ENCODE measurements around the gene KLF7.
A peak's percentile ranks its signal among the peaks of the same experiment; 100 is the strongest.

Gene KLF7

DNA sequence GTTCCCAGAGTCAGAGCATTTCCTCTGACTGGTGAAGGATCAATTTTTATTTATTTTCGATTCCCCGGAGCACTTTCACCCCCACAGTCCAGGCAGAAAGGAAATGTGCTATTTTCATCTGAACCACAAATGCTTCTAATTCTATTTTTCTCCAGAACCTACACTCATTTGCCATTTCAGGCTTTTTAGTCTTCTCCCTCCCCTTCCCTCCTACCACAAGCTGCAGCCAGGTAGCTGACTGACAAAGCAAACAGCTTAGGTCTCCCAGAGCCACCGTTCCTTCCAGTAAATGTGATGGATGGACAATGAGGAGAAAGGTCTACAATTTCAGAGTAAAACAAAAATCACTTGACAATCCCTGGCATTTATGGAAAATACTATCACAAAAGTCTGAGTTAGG lies 76.9 kb downstream of the KLF7 start:
- no peak for DNase-seq

DNA sequence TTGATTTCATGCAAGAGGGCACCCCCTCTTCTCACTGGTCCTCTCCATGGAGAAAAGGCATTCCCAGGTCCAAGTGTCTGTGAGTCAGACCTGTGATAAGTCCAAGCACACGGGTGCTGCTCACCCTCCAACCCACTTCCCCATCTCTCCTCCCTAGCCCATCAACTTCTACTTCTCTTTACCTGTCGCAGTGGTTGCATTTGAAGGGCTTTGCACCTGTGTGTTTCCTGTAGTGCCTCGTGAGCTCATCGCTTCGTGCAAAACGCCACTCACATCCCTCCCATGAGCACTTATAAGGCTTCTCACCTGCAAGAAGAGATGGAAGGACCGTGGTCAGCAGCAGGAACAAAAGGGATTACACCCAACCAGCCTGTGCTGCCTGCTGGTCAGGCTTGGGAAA lies 77.5 kb downstream of the KLF7 start:
- DNase-seq: no peak

DNA sequence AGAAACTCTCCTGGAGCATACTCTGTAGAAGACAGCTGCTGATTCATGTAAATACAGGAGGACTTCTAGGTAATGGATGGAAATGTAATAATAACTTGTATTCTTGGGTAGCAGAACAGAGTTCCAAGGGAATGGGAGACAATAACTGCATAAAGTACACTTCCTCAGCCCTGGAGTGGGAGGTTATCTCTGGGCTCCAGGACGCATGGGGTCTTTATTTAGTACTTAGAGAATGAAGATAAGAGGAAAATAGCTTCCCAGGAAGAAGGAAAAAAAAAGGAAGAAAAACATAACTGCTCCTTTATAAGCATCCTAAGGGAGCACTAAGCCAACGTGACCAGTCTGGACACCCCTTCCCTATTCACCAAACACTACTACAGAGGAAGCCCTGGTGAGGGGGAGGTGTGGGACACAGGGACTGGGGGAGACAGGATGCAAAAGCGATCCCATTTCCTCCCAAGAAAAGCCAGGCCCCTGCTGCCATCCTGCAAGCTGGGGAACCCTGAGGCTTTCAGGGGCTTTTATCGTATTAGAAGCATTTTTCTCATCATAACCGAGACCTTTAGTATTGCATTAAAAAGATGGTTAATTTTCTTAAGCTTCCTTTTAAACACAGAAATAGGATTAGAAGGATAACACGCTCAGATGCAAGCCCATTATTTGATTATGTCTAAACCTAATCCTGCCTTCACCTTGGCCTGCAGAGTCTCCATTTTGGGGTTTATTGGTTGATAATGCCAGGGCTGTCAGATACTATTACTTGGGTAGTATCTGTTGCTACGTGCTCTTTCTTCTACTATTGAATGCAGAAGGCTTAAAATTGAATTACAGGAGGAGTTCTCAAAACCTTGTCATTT lies 78.5 kb downstream of the KLF7 start:
- no peak for DNase-seq

DNA sequence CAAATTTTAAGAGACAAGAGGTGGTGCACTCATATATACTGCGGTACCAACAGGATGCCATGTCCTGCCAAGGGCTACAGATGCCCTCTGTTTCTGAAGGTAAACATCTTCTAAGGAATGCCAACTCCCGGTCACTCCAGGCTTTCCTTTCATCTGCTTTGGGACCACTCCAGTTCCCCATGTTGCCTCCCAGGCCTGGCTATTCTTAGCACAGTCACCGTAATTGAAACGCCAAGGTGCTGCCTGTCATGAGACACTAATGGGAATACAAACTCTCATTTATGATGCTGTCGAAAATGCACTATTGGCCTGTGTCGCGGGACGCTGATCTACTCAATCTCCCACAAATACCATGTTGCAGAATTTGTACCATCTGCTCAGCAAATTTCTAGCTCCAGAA lies 79.6 kb downstream of the KLF7 start:
- DNase-seq: no peak

DNA sequence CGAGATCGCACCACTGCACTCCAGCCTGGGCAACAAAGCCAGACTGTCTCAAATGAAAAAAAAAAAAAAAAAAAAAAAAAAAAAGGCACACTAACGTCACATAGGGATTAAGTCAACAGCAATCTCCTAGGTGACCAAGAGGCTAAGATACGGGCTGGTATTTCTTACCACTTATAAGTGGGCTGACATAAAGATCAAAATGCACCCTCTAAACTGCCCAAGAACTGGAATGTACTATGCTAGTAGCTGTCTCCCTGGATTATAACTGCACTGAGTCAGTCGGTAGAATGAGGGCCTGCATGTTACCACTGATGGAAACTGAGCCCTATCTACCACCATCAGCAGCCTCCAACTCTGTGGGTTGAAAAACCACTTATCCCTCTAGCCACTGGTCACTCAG lies 80.6 kb downstream of the KLF7 start:
- DNase-seq: no peak

DNA sequence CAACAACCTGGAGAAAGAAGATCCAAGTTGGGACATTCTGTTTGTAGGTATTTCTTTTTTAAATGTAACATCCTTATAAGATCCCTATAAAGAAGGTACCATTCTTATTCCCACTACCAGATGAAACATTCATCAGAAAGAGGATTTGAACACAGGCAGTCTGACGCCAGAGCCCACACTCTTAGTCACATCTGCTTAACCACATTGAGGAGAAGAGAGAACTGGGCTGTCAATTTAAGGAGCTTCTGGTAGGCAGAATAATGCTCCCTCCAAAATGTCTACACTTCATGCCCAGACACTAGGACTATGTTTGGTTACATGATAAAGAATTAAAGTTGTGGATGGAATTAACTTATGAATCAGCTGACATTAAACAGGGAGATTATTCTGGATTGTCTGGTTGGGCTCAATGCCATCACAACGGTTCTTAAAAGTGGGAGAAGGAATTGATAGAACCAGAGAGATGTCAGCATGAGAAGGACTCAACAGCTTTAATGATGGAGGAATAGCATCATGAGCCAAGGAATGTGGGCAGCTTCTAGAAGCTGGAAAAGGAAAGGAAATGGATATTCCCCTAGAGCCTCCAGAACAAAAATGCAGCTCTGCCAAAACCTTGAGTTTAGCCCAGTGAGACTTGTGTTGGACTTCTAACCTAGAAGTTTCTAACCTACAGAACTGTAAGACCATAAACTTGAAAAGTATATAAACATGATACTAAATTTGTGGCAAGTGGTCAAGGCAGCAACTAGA lies 82.2 kb downstream of the KLF7 start:
- DNase-seq: no peak

DNA sequence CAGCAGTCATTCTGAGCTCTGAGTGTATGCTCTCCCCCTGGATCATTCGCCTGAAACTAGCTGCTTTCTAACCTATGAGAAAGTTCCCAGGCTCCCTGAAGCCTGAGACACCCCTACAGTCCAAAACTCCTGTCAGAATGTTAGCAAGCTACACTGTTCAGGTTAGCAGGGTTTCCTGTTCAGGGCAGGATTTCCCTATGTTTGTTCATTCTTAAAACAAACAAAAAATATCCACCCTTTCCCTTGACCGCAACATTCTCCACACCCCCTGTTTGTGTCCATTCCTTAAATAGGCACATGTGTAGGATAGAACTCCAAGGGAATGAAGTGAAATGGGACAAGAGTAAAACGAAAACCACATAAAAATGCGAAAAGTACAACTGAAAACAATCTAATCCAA lies 83.1 kb downstream of the KLF7 start:
- DNase-seq: no peak

DNA sequence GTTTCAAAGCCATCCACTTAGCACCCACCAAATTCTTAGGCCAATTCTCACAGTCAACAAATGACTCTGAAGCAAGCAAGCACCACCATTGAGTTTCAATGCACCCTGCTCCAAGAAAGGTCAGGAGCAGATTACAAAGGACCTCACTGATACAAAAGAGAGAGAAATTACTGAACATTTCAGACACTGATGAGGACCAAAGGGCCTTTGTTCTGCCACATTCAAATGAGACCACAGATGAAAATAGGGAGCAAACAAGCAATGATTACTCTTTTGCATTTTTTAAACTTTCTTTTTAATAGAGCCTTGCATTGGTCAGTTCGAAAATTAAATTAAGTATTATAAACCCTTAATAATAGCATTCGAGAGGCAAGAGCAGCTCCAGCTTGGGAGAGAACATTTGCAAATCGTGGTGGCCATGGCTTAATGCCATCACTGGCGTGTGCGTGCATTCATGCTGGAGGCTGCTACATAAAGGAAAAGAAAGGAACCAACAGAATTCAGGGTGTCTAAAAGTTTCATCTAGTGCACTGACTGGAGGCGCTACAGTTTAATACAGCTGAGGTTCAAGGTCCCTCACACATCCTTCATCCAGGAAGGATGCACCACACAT lies 87.5 kb downstream of the KLF7 start:
- no peak for DNase-seq

DNA sequence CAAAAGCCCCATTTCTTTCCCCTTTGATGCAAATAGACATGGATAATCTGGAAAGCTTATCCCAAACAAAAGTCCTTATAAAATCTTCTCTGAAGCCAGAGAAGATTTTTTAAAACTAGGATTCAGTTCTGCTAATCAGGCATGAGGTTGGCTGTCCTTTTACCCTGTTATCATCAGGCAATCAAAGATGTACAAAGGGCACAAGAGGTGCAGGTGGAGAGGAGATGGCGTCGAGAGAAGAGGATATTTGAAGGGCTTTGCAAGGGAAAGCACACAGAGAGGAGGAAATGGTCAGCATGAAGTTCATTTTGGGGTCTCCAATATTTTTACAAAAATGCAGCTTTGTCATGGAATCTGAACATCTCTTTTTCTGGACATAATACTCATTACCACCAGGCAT lies 88.5 kb downstream of the KLF7 start:
- DNase-seq: no peak

DNA sequence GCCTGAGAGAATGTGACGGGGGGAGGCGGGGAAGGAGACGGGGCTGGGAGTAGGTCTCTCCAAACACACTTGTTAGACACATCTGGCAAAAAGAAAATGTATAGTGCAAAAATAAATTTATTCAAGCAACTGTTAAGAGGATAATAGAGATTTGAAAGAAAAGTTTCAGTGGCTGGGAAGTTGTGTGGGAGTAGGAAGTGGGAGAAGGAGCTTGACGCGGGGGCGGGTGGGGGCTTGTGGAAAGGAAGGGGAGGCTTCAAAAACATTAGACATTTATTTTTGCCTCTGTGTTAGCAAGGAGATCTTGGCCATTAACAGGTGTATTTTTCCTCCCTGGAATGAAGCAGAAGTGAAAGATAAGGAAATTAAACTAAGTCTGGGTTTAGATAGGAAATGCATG lies 90.3 kb downstream of the KLF7 start:
- no peak for DNase-seq

DNA sequence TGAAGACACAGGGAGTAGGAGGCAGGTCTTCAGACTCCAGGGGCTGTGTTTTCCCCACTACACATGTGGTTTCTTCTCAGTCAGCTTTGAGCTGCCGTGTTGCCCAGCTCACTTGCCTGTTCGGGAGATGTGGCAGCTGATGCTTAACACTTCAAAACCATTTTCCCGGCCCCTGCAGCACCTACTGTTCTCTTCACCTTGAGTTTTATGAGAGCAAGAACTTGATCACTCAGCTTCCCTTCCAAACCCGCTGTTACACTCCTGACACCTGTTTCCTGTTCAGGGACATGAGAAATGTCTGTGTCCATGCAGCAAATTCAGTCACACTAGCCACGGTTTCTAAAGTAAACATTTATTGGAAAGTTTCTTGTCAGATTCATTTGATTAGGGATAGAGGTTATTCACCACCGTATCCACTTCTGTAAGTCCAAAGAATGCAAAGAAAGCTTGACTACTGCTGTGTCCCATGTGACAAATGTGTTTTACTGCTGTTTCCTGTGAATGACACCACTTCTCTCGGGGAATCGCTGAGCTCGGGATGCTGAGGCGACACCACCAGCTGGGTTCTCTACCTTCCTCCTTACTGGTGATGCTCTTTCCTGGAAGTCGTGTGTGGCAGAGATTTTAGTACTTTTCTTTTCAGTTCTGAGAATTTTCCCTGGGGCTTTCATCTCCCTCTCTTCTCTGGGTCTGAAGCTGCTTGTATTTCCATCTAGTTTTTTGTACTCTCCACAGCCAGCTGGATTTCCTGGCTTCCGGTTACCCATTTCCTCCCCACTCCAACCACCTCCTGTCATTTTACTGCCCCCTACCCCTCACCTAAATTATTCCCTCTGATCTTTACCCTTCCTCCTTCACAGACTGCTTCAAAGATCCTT lies 91.7 kb downstream of the KLF7 start:
- peak; percentile 61 for DNase-seq

DNA sequence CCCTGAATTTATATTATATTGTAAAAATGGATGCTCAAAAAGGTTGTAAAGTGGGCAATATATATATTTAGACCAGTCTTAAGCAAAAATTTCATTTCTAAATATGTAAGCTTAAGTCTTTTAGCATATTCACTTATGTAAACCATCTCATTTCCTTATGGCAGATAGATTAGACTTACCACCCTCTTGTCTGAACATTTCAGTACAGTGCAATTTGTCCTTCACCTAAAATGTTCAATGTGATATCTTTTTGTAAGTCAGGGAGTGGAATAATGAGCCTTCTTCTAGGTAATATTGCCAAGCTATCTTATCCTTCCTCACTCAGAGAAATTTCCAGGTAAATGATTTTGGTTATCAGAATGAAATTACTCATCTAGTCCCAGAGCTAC lies 92.3 kb downstream of the KLF7 start:
- DNase-seq: no peak

DNA sequence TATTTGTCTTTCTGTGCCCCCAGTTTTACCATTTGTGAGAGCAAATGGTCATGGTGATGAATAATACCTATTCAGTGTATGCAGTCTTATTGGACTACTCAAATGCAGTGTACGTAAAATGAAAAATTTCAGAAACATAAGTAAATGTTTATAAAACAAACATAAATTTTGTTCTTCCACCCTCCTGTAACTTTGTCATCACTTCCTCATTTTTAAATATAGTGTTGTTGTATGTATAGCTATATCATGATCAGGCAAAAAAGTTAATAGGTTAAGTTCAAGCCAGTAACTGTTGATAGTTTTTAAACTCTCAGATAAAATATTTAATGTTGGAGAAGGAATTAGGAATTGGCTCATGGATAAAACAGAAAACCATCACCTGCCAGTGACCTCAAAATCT lies 93.2 kb downstream of the KLF7 start:
- no peak for DNase-seq

DNA sequence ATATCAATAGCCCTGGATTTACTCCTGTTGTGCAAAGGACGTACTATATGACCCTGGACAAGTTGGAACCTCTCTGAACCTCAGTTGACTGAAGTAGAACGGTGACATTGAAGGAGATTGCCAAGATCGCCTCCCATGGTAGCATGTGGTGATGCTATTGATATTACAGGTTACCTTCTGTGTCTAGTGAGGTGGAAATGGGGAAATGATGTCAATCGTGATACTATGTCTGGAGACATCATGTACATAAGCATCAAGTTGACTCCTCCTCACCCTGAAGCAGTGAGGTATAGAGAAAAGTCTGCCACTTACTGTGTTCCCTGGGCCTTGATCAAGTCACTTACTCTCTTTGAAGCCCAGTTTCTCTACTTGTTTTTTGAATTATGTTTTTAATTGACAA lies 93.9 kb downstream of the KLF7 start:
- DNase-seq: no peak

DNA sequence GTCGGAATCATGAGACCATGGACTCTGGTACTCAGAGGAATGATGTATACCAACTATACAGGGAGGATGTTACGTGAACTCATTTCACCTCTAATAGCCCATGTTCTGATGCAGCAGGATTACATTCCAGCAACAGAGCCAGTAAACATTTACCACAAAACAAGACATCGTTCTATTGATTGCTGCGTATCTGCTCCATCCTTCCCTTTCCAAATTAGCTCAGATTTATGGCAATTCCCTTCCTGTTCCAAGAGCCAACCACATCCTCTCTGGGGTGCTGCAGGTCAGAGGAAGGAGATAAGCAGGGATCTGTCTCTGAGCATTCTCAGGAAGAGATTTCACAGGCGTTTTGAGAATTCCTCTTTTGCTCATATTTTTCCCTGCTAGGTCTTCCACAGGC lies 98.3 kb downstream of the KLF7 start:
- DNase-seq: no peak

DNA sequence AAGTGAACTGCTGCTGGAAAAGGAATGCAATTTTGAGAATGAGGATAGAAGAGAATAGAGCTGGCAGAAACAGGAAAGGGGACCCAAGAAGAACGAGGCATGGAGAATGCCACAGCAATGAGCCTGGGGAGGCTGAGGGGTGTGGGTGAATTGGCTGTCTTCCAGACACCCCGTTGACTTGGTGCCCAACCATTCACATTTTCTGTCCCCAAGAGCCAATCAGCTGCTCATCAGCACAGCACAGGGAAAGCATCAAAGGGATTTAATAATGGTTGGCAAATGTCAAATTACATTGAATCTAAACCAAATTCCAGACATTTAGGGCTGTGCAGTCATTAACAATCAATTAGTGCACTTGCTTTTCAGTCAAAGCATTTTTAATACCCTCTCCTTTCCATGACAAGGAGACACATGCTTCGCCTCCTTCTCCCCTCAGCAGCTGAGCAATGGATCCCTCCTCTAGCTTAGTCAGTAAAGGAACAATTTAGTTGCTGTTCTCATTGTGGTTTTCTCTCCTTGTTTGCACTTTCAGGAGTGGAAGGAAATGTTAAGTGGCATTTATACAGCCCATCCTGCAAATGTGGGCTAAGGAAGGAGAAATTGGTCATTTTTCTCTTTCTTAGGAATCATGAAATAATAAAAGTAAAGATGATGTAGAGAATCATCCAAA lies 98.8 kb downstream of the KLF7 start:
- no peak for DNase-seq

DNA sequence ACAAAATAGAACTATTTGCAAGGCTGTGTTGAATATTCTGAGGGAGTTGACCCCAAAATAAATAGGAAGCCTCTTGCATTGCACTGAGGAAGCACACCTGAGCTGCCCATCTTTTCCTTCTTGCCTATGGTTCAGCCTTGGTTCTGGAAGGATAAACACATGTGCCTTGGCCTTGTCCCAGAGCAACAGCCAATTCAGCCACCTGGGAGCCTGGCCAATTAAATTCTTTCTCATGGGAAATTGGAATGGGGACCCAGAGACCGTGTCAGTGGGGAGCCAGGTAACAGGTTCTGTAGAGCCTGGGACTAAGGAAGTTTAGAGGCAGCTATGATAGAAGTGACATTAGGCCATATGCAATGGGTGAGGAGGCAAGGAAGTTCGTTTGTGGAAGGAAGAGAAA lies 99.6 kb downstream of the KLF7 start:
- no peak for DNase-seq

DNA sequence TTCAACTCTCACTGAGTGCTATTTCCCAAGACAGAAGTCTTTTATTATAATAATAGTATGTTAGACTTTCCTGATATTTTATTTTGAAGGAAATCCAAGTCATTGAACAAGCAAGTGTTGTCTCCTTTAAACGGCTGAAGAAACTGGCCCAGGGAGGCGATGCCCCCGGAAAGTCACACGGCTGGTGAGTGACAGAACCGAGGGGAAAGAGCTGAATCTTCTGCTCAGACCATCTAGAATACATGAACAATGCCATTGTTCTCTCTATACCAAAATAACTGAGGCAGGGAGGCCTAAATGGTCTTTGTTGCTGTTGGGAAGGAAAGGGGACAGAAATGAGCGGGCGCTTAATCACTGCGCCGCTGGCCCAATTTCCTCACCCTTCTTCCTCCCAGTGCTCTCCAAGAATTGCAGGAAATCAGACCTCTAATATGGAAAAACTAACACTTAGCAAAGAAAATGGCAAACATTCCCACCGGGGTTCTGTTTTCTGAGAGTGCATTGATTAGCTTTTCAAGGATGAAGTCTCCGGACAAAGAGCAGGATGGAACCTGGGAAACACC lies 101.5 kb downstream of the KLF7 start:
- no peak for DNase-seq

DNA sequence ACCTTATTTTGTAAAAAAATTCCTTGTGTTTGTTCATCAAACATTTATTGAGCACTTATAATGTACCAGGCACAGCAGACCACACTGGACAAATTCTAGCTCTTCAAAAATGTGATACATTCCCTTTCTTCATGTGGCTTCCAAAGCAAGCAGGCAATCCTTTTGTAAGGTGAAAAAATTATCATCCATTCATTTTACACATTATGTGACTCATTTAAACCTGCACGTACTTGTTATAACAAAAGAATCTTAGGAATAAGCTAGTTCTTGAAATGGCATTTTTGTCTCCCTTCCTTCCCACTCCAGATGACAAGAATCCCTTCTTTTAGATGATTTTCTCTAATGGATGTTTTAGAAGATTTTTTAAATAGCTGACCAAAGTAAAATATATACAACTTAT lies 104.6 kb downstream of the KLF7 start:
- DNase-seq: no peak

DNA sequence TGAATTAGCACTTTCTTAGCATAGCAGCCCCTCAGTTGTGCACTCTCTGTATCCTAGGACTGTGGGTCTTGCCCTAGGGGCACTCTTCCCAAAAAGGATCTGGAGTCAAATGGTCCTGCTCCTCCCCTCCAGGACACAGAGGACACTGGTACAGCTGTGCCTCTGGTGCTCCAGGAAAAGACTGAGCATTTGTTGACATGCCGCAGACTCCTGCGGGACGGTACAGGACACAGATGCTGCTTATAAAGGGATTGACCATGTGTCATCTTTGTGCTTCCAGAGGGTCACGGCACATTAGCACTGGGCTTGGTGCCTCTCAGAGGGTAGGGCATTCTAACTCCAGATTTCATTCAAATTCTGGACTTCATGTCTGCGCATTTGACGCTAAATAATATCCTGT lies 110.5 kb downstream of the KLF7 start:
- DNase-seq: no peak

DNA sequence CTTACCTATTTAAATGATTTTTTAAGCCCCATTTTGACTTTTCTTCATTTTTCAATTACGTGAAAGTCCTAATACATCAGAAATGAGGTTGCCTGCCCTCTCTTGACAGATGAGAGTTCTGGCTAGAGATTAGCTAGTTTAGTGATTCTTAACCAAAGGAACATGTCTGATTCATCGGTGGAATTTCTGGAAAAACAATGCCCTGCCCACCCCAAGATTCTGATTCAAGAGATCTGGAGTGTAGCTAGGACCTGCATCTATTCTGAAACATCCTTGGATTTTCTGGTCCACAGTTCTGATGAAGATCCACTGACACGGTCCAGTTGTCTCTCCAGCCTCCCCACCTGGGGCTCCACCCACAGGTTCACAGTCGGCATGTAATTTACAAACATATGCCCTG lies 111.2 kb downstream of the KLF7 start:
- no peak for DNase-seq

DNA sequence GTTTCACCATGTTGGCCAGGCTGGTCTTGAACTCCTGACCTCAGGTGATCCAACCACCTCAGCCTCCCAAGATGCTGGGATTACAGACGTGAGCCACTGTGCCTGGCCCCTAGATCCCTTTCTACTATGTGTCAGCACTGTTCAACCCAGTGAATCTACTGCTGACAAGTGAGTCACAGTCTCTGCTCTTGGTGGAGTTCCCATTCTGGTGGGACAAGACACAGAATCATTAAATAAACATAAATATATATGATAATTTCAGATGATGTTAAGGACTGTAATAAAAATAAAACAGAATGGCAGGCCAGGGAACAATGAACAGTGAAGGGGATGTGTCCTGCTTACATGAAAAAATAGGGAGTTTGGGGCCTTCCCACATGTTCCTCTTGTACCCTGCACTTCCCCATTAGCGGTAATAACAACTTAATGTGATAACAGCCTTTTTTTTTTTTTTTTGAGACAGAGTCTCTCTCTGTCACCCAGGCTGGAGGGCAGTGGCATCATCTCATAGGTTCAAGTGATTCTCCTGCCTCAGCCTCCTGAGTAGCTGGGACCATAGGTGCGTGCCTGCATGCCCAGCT lies 114.3 kb downstream of the KLF7 start:
- no peak for DNase-seq

All from activated CD4-positive, alpha-beta T cell treated with anti-CD3 and anti-CD28 coated beads, Interleukin-10, Interleukin-2, amounts not matched to agents 100 ng/mL and 50 ng/mL, durations not matched to agents 16 hours and 8 hours (primary cell).